SK-N-SH (cell line): ENCODE data around the gene C16orf78. TPM values are rescaled to one million over a fixed set of nuclear protein-coding genes. Genes with fewer than 3 reads are reported as not detected.
A peak's percentile ranks its signal among the peaks of the same experiment; 100 is the strongest.

ENCODE experiments used
- CTCF ChIA-PET: fragments of 300-600, 350-600 bp; formaldehyde crosslinking; extraction: SDS; loops from one replicate; lab custom pipeline; 2021; lab: Yijun Ruan, JAX
- POLR2A ChIA-PET: fragments of 350-600 bp; sonication (Branson Sonifier 250); formaldehyde crosslinking; extraction: SDS; loops from one replicate; lab custom pipeline; 2020; ENCODE audit warnings: antibody characterized with exemption, inconsistent platforms; lab: Yijun Ruan, JAX
- DNase-seq: peaks from one replicate; pipeline ENCODE4 v3.0.0; 2012
- H2AFZ ChIP-seq: fragments of 200-600 bp; sonication (generic); 2 replicates; pipeline ENCODE4 v1.8.1; 2016; ENCODE audit warnings: antibody characterized with exemption, mild to moderate bottlenecking, low read depth
- H3F3A ChIP-seq: fragments of 200-600 bp; sonication (generic); replicated peaks from 2 replicates; pipeline ENCODE3; 2016; ENCODE audit warnings: antibody characterized with exemption, mild to moderate bottlenecking; ENCODE audit not compliant: insufficient read depth
- H3K27ac ChIP-seq, 2 experiments: fragments of 200-500 bp in 1 of 2; fragments of 200-600 bp in 1 of 2; sonication (Bioruptor generic) in 1 of 2; sonication (generic), shearing (Covaris generic) in 1 of 2; 2 replicates each; pipeline versions ENCODE4 v1.5.1 to v1.6.1; 2014 to 2016; ENCODE audit warnings: low read depth in 2 of 2, inconsistent platforms in 1 of 2, low read length in 1 of 2, mild to moderate bottlenecking in 1 of 2, mixed read lengths in 1 of 2
- H3K27me3 ChIP-seq: fragments of 200-600 bp; sonication (generic), shearing (Covaris generic); 2 replicates; pipeline ENCODE4 v1.6.1; 2016; ENCODE audit warnings: mixed run types; ENCODE audit not compliant: insufficient read depth
- H3K36me3 ChIP-seq, 2 experiments: fragments of 200-500 bp in 1 of 2; fragments of 200-600 bp in 1 of 2; sonication (Bioruptor generic) in 1 of 2; sonication (generic) in 1 of 2; replicated peaks in 1 of 2; 2 replicates each; pipeline versions ENCODE3 to v1.5.1; 2014 to 2016; ENCODE audit warnings: low read length in 1 of 2, mild to moderate bottlenecking in 1 of 2; ENCODE audit not compliant: insufficient read depth in 2 of 2, control insufficient read depth in 1 of 2
- H3K4me1 ChIP-seq, 2 experiments: fragments of 200-500 bp in 1 of 2; fragments of 200-600 bp in 1 of 2; sonication (Bioruptor generic) in 1 of 2; sonication (generic), shearing (Covaris generic) in 1 of 2; 2 replicates each; pipeline versions ENCODE4 v1.5.1 to v1.6.1; 2014 to 2016; ENCODE audit warnings: low read depth in 1 of 2, low read length in 1 of 2, mixed run types in 1 of 2; ENCODE audit not compliant: insufficient read depth in 2 of 2, control insufficient read depth in 1 of 2
- H3K4me2 ChIP-seq: fragments of 200-600 bp; sonication (generic), shearing (Covaris generic); 2 replicates; pipeline ENCODE4 v1.6.1; 2017; ENCODE audit warnings: mixed run types
- H3K4me3 ChIP-seq, 2 experiments: fragments of 200-500 bp in 1 of 2; fragments of 200-600 bp in 1 of 2; sonication (Bioruptor generic) in 1 of 2; sonication (generic), shearing (Covaris generic) in 1 of 2; 2 replicates each; pipeline versions ENCODE4 v1.5.1 to v1.8.1; 2014 to 2016; ENCODE audit warnings: low read depth in 2 of 2, inconsistent platforms in 1 of 2, low read length in 1 of 2, mild to moderate bottlenecking in 1 of 2, mixed read lengths in 1 of 2, moderate library complexity in 1 of 2
- H3K79me2 ChIP-seq: fragments of 200-600 bp; sonication (generic); 2 replicates; pipeline ENCODE4 v1.8.1; 2017; ENCODE audit warnings: mild to moderate bottlenecking; ENCODE audit not compliant: insufficient read depth
- H3K9ac ChIP-seq: fragments of 200-600 bp; sonication (generic); 2 replicates; pipeline ENCODE4 v1.6.1; 2017; ENCODE audit warnings: mixed run types
- H3K9me2 ChIP-seq: fragments of 200-600 bp; sonication (generic); 2 replicates; pipeline ENCODE4 v1.6.1; 2017; ENCODE audit warnings: mixed run types
- H3K9me3 ChIP-seq: fragments of 200-600 bp; sonication (generic); 2 replicates; pipeline ENCODE4 v1.6.1; 2017; ENCODE audit warnings: mixed run types, mild to moderate bottlenecking, moderate library complexity
- H4K20me1 ChIP-seq: fragments of 200-600 bp; sonication (generic); 2 replicates; pipeline ENCODE4 v1.6.1; 2017; ENCODE audit warnings: mild to moderate bottlenecking, mixed run types; ENCODE audit not compliant: insufficient read depth
- CTCF ChIP-seq: fragments of 200-600 bp; sonication (generic); IDR thresholded peaks from 2 replicates; pipeline ENCODE4 v1.6.1; 2017; ENCODE audit warnings: antibody characterized with exemption, mild to moderate bottlenecking, moderate library complexity
- FOSL2 ChIP-seq: IDR thresholded peaks from 2 replicates; pipeline ENCODE4 v1.4.0; 2012; ENCODE audit warnings: low read depth, mild to moderate bottlenecking, moderate library complexity, borderline replicate concordance
- FOXJ3 ChIP-seq: sonication (generic); formaldehyde crosslinking; IDR thresholded peaks from 2 replicates; pipeline ENCODE4 v1.5.1; 2020; ENCODE audit warnings: mild to moderate bottlenecking, missing genetic modification reagents
- GATA2 ChIP-seq: sonication (generic); formaldehyde crosslinking; IDR thresholded peaks from 2 replicates; pipeline ENCODE4 v1.5.0; 2020; ENCODE audit warnings: mild to moderate bottlenecking, missing genetic modification reagents
- JUND ChIP-seq: IDR thresholded peaks from 2 replicates; pipeline ENCODE4 v1.4.0; 2012
- NFIC ChIP-seq: IDR thresholded peaks from 2 replicates; pipeline ENCODE4 v1.4.0; 2012; ENCODE audit warnings: borderline replicate concordance
- NRF1 ChIP-seq: IDR thresholded peaks from 2 replicates; pipeline ENCODE4 v1.6.1; 2012; ENCODE audit warnings: low read depth, mild to moderate bottlenecking, low read length
- SIN3A ChIP-seq: IDR thresholded peaks from 2 replicates; pipeline ENCODE4 v1.6.1; 2012; ENCODE audit warnings: low read depth, mild to moderate bottlenecking, low read length, moderate library complexity, borderline replicate concordance
- TEAD4 ChIP-seq: IDR thresholded peaks from 2 replicates; pipeline ENCODE4 v1.4.0; 2012; ENCODE audit warnings: mild to moderate bottlenecking, borderline replicate concordance; ENCODE audit not compliant: insufficient read depth
- WGBS: methylation state at CpG from one replicate; pipeline ENCODE4 v1.1.6; 2017; ENCODE audit warnings: low lambda C conversion rate; 5-methylcytosine and 5-hydroxymethylcytosine counted together
- polyA plus RNA-seq, 3 experiments: library from polyadenylated mRNA; depleted of rRNA; stranded (reverse); fragments of >200 nt; gene quantifications; 2 replicates each; pipeline ENCODE4 v1.2.3, GENCODE V29; 2012

C16orf78 gene
- polyA plus RNA-seq, 1 of the 3 experiments (the other 2 are of a cell fraction) = not detected

GRCh38 chr16:49378816-49379215 lies 5.2 kb downstream of the C16orf78 start (continued):
- no peak for TF ChIP-seq TEAD4
- TF ChIP-seq, all 33 proteins: peak for 0

GRCh38 chr16:49382916-49383315 lies 9.3 kb downstream of the C16orf78 start:
- no peaks in the 10 kb centered on the region for H3K9me3 ChIP-seq
- 0% methylated on average over 1 of the region's 1 CpG for WGBS
- DNase-seq = no peak
- H3K4me1 ChIP-seq = no peaks in the 10 kb centered on the region
- H3K79me2 ChIP-seq = no peaks in the 10 kb centered on the region
- TF ChIP-seq NFIC (no peak), FOXJ3 (CRISPR knock-in tag) (no peak), FOSL2 (no peak), GATA2 (no peak), CTCF (peak; percentile 19; the same call in 1 of the 2 replicates), JUND (no peak)
- TF ChIP-seq, all 33 proteins: peak for 1
- Histone ChIP-seq H3K27me3 (peaks cover 9% of the 10 kb centered on the region; the same call in 1 of the 2 replicates), H3K36me3 (no peaks in the 10 kb centered on the region), H2AFZ (no peak overlapping the region), H4K20me1 (no peaks in the 10 kb centered on the region), H3K9ac (no peak overlapping the region), H3K27ac (no peak overlapping the region), H3K4me3 (no peak overlapping the region), H3K4me2 (no peak overlapping the region), H3K9me2 (no peaks in the 10 kb centered on the region), H3F3A (no peaks in the 10 kb centered on the region)
- CTCF ChIA-PET = interaction anchor here (0.8 to 0.9 kb wide), 2 partner anchors 15 to 25 kb away, joined by 3 read pairs; no protein-coding TSS in a partner anchor
- POLR2A ChIA-PET = no interaction called here

GRCh38 chr16:49395021-49395420 lies 21.4 kb downstream of the C16orf78 start:
- POLR2A ChIA-PET = no interaction called here
- CTCF ChIA-PET = interaction anchor here (1.6 kb wide), 1 partner anchor 13 kb away, joined by 9 read pairs; no protein-coding TSS in a partner anchor

More at GRCh38 chr16:49395021-49395420, 21.4 kb downstream of the C16orf78 start:
- Histone ChIP-seq H3K79me2 (no peaks in the 10 kb centered on the region), H3K27ac (no peak overlapping the region), H3K4me2 (no peak overlapping the region), H3K36me3 (no peaks in the 10 kb centered on the region), H3K9me3 (no peaks in the 10 kb centered on the region), H3F3A (no peaks in the 10 kb centered on the region), H2AFZ (no peak overlapping the region), H3K27me3 (no peaks in the 10 kb centered on the region), H3K4me3 (no peak overlapping the region), H4K20me1 (no peaks in the 10 kb centered on the region), H3K9ac (no peak overlapping the region), H3K9me2 (no peaks in the 10 kb centered on the region), H3K4me1 (no peaks in the 10 kb centered on the region)
- TF ChIP-seq FOSL2 = no peak
- TF ChIP-seq SIN3A = no peak
- TF ChIP-seq NRF1 = no peak
- DNase-seq = no peak
- WGBS = 7% methylated on average over 1 of the region's 1 CpG
